ENCODE results near the gene OTULIN.

DNA sequence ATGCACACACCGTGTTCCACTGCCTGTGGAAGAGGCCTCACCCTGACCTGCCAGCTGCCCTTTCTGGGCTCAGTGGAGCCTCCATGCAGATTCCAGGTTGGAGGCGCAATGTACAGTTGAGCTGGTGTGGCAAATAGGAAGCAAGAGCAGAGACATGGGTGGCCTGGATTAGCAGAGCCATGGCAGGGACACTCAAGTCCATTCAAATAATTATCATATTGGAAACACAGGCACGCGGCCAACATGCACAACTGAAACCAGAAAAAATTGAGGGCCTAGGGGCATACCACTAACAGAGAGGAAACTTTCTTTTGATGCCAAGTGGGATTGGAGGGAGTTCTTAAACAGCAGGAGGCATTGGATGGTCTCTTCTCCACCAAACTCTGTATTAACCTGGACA is 47.1 kb upstream of the OTULIN start:
- TF ChIP-seq, protein P1, sequence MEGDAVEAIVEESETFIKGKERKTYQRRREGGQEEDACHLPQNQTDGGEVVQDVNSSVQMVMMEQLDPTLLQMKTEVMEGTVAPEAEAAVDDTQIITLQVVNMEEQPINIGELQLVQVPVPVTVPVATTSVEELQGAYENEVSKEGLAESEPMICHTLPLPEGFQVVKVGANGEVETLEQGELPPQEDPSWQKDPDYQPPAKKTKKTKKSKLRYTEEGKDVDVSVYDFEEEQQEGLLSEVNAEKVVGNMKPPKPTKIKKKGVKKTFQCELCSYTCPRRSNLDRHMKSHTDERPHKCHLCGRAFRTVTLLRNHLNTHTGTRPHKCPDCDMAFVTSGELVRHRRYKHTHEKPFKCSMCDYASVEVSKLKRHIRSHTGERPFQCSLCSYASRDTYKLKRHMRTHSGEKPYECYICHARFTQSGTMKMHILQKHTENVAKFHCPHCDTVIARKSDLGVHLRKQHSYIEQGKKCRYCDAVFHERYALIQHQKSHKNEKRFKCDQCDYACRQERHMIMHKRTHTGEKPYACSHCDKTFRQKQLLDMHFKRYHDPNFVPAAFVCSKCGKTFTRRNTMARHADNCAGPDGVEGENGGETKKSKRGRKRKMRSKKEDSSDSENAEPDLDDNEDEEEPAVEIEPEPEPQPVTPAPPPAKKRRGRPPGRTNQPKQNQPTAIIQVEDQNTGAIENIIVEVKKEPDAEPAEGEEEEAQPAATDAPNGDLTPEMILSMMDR (IDR thresholded peaks at IDR 0.05), result no peak
- TF ChIP-seq POLR2A (IDR thresholded peaks at IDR 0.05), result no peak

Data from uterus (tissue), 2 donors.